AG04449 (cell line): ENCODE data around the gene ZNF12.
"Not testable (repeated sequence)": the region's sequence is repeated elsewhere in the genome, so short reads cannot be mapped to it uniquely, and the experiment has no call there.

Source experiments
- CTCF ChIA-PET: fragments of 350-600 bp; formaldehyde crosslinking; extraction: SDS; loops from one replicate; lab custom pipeline; 2021; ENCODE audit warnings: antibody characterized with exemption; lab: Yijun Ruan, JAX
- POLR2A ChIA-PET: fragments of 400-600, 350-600 bp; formaldehyde crosslinking; extraction: SDS; loops from one replicate; lab custom pipeline; 2020; ENCODE audit warnings: antibody characterized with exemption, inconsistent platforms; lab: Yijun Ruan, JAX
- DNase-seq: peaks from one replicate; pipeline ENCODE4 v3.0.0-alpha.2; 2010; ENCODE audit warnings: low read depth, low spot score
- H3K4me3 ChIP-seq: 2 replicates; pipeline ENCODE4 v1.5.1; 2011; ENCODE audit warnings: low read depth, mild to moderate bottlenecking, control low read depth, low read length
- CTCF ChIP-seq: IDR thresholded peaks from one replicate; pipeline ENCODE4 v1.5.1; 2011; ENCODE audit warnings: mild to moderate bottlenecking, moderate library complexity, low read length, control low read depth, inconsistent platforms; ENCODE audit not compliant: insufficient read depth; ENCODE audit errors: missing control alignments

Gene ZNF12

GRCh38 chr7:6706666-6707407, at the start of gene ZNF12:
Gene ZNF12 (minus strand): TSS chr7:6706947. CDS start chr7:6705173, 1,774 bp downstream.
- POLR2A ChIA-PET: interaction anchor here (0.7 kb wide), 1 partner anchor 458 kb away, joined by 3 read pairs; no protein-coding TSS in a partner anchor
- CTCF ChIA-PET: no interaction called here
- peak within 1 kb of the TSS; percentile 89 for H3K4me3 ChIP-seq
- peak; percentile 44 for DNase-seq
- no peak for TF ChIP-seq CTCF

DNA sequence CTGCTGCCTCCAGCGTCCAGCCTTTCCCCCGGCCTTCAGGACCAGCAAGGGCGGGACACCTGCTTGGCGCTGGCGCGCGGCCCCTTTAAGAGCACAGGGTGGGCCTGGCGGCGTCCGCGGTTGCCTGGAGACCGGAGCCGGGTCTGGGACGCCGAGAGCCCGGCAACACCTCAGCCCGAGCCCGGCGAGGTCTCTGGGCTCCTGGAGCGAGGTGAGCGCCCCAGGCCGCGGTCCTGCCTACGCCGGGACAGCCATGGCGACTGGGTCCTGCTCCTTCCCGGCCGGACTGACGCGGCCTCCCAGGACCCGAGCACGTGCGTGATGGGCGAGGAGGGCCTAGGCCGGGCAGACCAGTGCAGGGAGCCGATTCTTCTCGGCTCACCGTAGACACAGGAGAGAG, 47.2 kb upstream of the ZNF12 start, which contains the start of gene RSPH10B2:
Gene RSPH10B2, plus strand, starts transcription at position 140 of the 400 bp plus-strand sequence. CDS start 3,575 bp downstream, outside the sequence.
- CTCF ChIA-PET, POLR2A ChIA-PET: not testable (repeated sequence)

GRCh38 chr7:6750173-6750572, 43.4 kb upstream of the ZNF12 start:
- DNase-seq, CTCF ChIA-PET, H3K4me3 ChIP-seq, POLR2A ChIA-PET: not testable (repeated sequence)

More for the DNA sequence above, 47.2 kb upstream of the ZNF12 start, which contains the start of gene RSPH10B2:
- DNase-seq, H3K4me3 ChIP-seq: not testable (repeated sequence)

GRCh38 chr7:6749335-6749734, 42.6 kb upstream of the ZNF12 start:
- H3K4me3 ChIP-seq, DNase-seq, CTCF ChIA-PET, POLR2A ChIA-PET: not testable (repeated sequence)

DNA sequence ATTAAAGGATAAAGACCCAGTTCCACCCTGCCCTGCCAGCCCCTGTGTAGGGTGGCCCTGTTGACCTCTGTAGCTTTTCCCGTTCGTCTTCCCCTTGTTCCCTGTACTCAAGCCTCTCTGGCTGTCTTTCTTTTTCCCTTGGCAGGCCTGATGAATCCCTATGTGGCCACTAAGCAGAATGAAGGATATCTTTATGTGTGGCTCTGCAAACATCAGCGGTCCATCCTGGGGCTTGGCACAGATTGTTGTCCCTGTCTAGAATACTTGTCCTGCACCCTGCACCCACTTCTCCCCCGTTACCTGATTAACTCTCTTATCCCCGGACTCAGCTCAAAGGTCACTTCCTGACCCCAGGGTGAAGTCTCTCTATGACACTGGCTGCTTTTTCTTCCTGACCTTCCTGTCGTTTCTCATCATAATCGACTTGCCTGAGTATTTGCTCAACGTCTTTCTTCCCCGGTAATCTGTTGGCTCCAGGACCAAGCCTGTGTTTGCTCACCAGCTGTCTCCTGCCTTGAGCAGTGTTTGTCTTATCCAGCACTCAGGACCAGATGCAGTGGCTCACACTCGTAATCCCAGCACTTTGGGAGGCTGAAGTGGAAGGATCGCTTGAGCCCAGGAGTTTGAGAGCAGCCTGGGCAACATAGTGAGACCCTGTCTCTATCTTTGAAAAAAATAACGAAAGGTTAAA, 37.8 kb upstream of the ZNF12 start:
- DNase-seq, POLR2A ChIA-PET, H3K4me3 ChIP-seq, CTCF ChIA-PET: not testable (repeated sequence)

DNA sequence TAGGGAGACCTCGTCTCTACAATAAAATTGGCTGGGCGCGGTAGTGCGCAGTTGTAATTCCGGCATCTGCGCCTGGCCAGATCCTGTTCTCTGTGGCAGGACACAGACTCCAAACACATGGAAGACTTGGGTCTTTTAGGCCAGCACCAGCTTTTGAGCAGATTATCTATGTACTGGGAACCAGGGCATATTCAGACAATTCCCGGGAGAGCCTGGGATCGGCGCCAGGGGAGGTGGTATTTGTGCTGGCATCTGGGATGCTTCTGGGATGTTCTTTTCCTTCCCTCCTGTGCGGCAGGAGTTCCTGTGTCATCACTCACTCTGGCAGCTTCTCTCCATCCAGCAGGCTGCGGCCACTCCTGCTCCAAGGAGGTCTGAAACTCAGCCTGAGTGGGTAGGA, 31.7 kb upstream of the ZNF12 start:
- POLR2A ChIA-PET: not testable (repeated sequence)

GRCh38 chr7:6730343-6730633, 23.5 kb upstream of the ZNF12 start:
- no peak for TF ChIP-seq CTCF
- H3K4me3 ChIP-seq: peak overlapping the region; percentile 85
- ChIA-PET POLR2A (no interaction called here), CTCF (no interaction called here)
- DNase-seq: no peak

More for the DNA sequence above, 31.7 kb upstream of the ZNF12 start:
- not testable (repeated sequence) for H3K4me3 ChIP-seq, DNase-seq
- CTCF ChIA-PET: interaction anchor here (0.7 kb wide), 1 partner anchor 259 kb away, joined by 3 read pairs; no protein-coding TSS in a partner anchor

DNA sequence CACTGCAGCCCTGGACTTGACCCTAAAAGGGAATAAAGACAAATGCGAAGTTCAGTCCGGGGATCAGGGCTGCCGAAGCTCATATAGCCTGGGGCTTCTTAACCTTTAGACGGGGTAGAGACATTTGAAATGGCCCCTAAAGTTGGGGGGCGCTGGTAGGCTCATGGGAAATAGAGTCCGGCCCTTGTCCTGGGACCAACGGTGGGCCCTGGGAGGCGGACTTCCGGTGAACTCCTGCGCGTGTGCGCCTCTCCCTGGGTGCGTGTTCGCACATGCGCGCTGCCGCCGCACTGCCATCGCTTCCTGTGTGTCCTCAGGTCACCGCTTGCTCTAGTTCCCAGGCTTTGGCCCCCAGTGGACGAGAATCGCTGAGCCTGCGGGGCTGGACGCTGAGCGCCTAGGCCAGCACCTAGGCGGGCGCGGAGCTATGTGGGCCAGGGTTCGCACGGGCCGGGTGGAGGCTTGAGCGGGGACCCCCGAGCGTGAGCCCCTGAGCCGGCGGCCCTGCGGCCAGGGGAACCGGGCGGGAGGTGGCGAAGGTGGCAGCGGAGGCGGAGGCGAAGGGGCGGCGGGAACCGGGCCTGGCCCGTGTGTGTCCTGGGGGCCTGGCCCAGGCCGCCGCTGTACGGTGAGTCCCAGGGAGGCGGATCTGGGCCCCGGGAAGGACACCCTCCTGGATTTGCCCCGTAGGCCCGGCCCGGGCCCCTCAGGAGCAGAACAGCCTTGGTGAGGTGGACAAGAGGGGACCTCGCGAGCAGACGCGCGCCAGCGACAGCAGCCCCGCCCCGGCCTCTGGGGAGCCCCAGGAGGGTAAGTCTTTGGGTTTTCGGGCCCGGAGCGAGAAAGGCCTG, 23.0 kb upstream of the ZNF12 start:
- peak overlapping the region; percentile 85 for H3K4me3 ChIP-seq
- CTCF ChIA-PET: no interaction called here
- DNase-seq: peak; percentile 65
- no peak for TF ChIP-seq CTCF
- POLR2A ChIA-PET: interaction anchor here (0.5 kb wide), 1 partner anchor 830 kb away, joined by 3 read pairs; no protein-coding TSS in a partner anchor

DNA sequence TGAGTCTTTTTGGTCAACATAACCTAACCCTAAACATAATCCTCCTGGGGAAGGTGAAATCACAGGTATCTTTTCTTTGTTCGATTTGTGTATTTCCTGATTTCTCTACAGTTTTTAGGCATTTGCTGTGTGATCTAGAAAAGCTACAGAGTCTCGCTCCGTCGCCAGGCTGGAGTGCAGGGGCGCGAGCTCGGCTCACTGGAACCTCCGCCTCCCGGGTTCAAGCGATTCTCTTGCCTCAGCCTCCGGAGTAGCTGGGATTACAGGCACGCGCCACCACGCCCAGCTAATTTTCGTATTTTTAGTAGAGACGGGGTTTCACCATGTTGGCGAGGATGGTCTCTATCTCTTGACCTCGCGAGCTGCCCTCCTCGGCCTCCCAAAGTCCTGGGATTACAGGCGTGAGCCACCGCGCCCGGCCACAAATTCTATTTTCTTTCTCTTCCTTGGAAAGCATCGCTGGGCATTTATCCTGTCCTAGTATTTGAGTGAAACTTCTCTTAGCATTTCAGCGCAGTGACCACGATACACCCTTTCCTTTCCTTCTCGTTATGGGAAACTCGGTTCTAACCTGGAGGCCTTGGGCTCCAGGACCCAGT, 22.2 kb upstream of the ZNF12 start:
- peak overlapping the region; percentile 85 for H3K4me3 ChIP-seq
- ChIA-PET POLR2A (interaction anchor here (0.5 kb wide), 1 partner anchor 830 kb away, joined by 3 read pairs; no protein-coding TSS in a partner anchor), CTCF (interaction anchor here (0.6 kb wide), 1 partner anchor 11 kb away, joined by 3 read pairs; no protein-coding TSS in a partner anchor)
- not testable (repeated sequence) for DNase-seq
